DMS114 treated with DMSO at 0.1 percent for 48 hours (cell line): ENCODE data around the gene PTPRC.

Experiments used
- DNase-seq: peaks from one replicate; lab custom pipeline; 2025; ENCODE audit not compliant: unreplicated experiment; lab: John Stamatoyannopoulos, UW

PTPRC gene

GRCh38 chr1:198669023-198669698 lies 30.3 kb downstream of the PTPRC start:
- no peak for DNase-seq

GRCh38 chr1:198669771-198670170 lies 30.9 kb downstream of the PTPRC start:
- no peak for DNase-seq

GRCh38 chr1:198671136-198671535 lies 32.3 kb downstream of the PTPRC start:
- DNase-seq, result no peak

- DNase-seq, result no peak
Observed at GRCh38 chr1:198672124-198672523, 33.3 kb downstream of the PTPRC start.

GRCh38 chr1:198674009-198674408 lies 35.2 kb downstream of the PTPRC start:
- DNase-seq, result no peak

- no peak for DNase-seq
Observed at GRCh38 chr1:198676253-198676652, 37.4 kb downstream of the PTPRC start.

- DNase-seq, result no peak
Observed at GRCh38 chr1:198677027-198677426, 38.2 kb downstream of the PTPRC start.

GRCh38 chr1:198677871-198678270 lies 39.0 kb downstream of the PTPRC start:
- DNase-seq, result no peak

GRCh38 chr1:198678301-198678836 lies 39.5 kb downstream of the PTPRC start:
- no peak for DNase-seq

- no peak for DNase-seq
Observed at GRCh38 chr1:198678901-198679329, 40.1 kb downstream of the PTPRC start.

- no peak for DNase-seq
Observed at GRCh38 chr1:198679535-198680173, 40.8 kb downstream of the PTPRC start.

GRCh38 chr1:198680174-198680875 lies 41.5 kb downstream of the PTPRC start:
- DNase-seq, result no peak

- DNase-seq, result no peak
Observed at GRCh38 chr1:198681252-198681651, 42.4 kb downstream of the PTPRC start.

- DNase-seq, result no peak
Observed at GRCh38 chr1:198681831-198682759, 43.3 kb downstream of the PTPRC start.

- DNase-seq, result no peak
Observed at GRCh38 chr1:198682850-198683249, 44.0 kb downstream of the PTPRC start.

- DNase-seq, result no peak
Observed at GRCh38 chr1:198683449-198683848, 44.6 kb downstream of the PTPRC start.

GRCh38 chr1:198686069-198686728 lies 47.4 kb downstream of the PTPRC start:
- DNase-seq, result peak; percentile 43

- DNase-seq, result no peak
Observed at GRCh38 chr1:198687429-198687828, 48.6 kb downstream of the PTPRC start.

GRCh38 chr1:198691063-198691462 lies 52.2 kb downstream of the PTPRC start:
- no peak for DNase-seq

- no peak for DNase-seq
Observed at GRCh38 chr1:198693321-198693720, 54.5 kb downstream of the PTPRC start.
